OCI-M2 (cell line): Measurements from ENCODE around the gene TMEM41B.
"Not testable (repeated sequence)": the region's sequence is repeated elsewhere in the genome, so short reads cannot be mapped to it uniquely, and the experiment has no call there.

Source experiments
- DNase-seq: peaks from one replicate; lab custom pipeline; 2025; ENCODE audit not compliant: unreplicated experiment; lab: John Stamatoyannopoulos, UW

Gene TMEM41B

GRCh38 chr11:9314291-9315077, at the start of gene TMEM41B:
TSS of gene TMEM41B (minus strand) at chr11:9314593. CDS start at chr11:9314441, 152 bp downstream.
- peak; percentile 49 for DNase-seq

- no peak for DNase-seq
Measured at GRCh38 chr11:9362393-9362863, 48.0 kb upstream of the TMEM41B start.

GRCh38 chr11:9360862-9361622, 46.6 kb upstream of the TMEM41B start:
- not testable (repeated sequence) for DNase-seq

- no peak for DNase-seq
Measured at GRCh38 chr11:9357041-9357440, 42.6 kb upstream of the TMEM41B start.

GRCh38 chr11:9351321-9351881, 37.0 kb upstream of the TMEM41B start:
- no peak for DNase-seq

- not testable (repeated sequence) for DNase-seq
Measured at GRCh38 chr11:9347779-9348178, 33.4 kb upstream of the TMEM41B start.

GRCh38 chr11:9347100-9347499, 32.7 kb upstream of the TMEM41B start:
- no peak for DNase-seq

- no peak for DNase-seq
Measured at GRCh38 chr11:9344061-9344680, 29.8 kb upstream of the TMEM41B start.

GRCh38 chr11:9341638-9342178, 27.3 kb upstream of the TMEM41B start:
- DNase-seq: no peak

- DNase-seq: no peak
Measured at GRCh38 chr11:9332655-9333054, 18.3 kb upstream of the TMEM41B start.

GRCh38 chr11:9330387-9331384, 16.3 kb upstream of the TMEM41B start:
- no peak for DNase-seq

- DNase-seq: no peak
Measured at GRCh38 chr11:9320047-9320446, 5.7 kb upstream of the TMEM41B start.

- not testable (repeated sequence) for DNase-seq
Measured at GRCh38 chr11:9319377-9320001, 5.1 kb upstream of the TMEM41B start.

- not testable (repeated sequence) for DNase-seq
Measured at GRCh38 chr11:9318442-9319376, 4.3 kb upstream of the TMEM41B start.

- DNase-seq: no peak
Measured at GRCh38 chr11:9316334-9316733, 1.9 kb upstream of the TMEM41B start.

- DNase-seq: no peak
Measured at GRCh38 chr11:9315078-9315688, 790 bp upstream of the TMEM41B start.

- DNase-seq: no peak
Measured at GRCh38 chr11:9313648-9314290, 624 bp downstream of the TMEM41B start.
